PFSK-1 (cell line): ENCODE results near the gene SPNS3.

Experiments
- POLR2AphosphoS5 ChIP-seq: IDR thresholded peaks from 2 replicates; pipeline ENCODE4 v1.6.1; 2012; ENCODE audit warnings: low read depth, mild to moderate bottlenecking, control low read depth, low read length, moderate library complexity
- TAF1 ChIP-seq: IDR thresholded peaks from 2 replicates; pipeline ENCODE4 v1.6.1; 2012; ENCODE audit warnings: low read length, control low read depth, borderline replicate concordance; ENCODE audit not compliant: insufficient read depth
- TF ChIP-seq, protein P1 (sequence below), 2 experiments: IDR thresholded peaks; 2 replicates each; pipeline versions ENCODE4 v1.6.1 to v1.8.0; 2011 to 2012; ENCODE audit warnings: low read depth in 2 of 2, low read length in 2 of 2, control low read depth in 1 of 2, inconsistent platforms in 1 of 2, mild to moderate bottlenecking in 1 of 2, moderate library complexity in 1 of 2; ENCODE audit not compliant: insufficient read depth in 1 of 2

DNA sequence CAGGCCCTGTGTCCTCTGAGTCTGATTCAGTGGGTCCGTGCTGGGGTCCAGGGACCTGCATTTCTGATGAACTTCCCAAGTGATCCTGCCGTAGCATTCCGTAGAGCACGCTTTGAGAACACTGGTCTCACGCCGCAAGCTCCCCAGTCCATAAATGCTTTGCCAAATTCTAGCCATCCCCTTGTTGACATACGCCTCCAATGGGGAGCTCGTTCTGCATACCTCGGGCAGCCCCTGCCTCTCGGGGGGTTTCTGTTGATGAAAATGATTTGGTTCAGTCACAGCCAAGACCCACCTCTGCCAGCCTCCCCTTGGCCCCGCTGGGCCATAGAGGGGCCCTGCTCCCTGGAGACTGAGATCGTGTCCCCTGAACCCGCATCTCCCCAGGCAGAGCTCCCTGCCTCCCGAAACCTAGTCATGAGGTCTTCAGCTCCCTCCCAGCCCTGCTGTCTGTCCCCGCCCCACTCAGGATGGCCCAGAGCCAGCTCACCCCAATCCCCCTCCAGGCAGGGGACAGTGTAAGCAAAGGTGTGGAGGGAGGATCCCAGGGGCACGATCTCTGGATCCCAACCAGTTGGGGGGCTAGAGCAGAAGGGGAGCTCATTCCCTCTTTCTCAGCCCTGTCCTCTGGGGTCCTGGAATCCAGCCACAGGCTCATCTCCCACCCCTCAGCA is 48.7 kb downstream of the SPNS3 start:
- TF ChIP-seq, protein P1, sequence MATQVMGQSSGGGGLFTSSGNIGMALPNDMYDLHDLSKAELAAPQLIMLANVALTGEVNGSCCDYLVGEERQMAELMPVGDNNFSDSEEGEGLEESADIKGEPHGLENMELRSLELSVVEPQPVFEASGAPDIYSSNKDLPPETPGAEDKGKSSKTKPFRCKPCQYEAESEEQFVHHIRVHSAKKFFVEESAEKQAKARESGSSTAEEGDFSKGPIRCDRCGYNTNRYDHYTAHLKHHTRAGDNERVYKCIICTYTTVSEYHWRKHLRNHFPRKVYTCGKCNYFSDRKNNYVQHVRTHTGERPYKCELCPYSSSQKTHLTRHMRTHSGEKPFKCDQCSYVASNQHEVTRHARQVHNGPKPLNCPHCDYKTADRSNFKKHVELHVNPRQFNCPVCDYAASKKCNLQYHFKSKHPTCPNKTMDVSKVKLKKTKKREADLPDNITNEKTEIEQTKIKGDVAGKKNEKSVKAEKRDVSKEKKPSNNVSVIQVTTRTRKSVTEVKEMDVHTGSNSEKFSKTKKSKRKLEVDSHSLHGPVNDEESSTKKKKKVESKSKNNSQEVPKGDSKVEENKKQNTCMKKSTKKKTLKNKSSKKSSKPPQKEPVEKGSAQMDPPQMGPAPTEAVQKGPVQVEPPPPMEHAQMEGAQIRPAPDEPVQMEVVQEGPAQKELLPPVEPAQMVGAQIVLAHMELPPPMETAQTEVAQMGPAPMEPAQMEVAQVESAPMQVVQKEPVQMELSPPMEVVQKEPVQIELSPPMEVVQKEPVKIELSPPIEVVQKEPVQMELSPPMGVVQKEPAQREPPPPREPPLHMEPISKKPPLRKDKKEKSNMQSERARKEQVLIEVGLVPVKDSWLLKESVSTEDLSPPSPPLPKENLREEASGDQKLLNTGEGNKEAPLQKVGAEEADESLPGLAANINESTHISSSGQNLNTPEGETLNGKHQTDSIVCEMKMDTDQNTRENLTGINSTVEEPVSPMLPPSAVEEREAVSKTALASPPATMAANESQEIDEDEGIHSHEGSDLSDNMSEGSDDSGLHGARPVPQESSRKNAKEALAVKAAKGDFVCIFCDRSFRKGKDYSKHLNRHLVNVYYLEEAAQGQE (IDR thresholded peaks at IDR 0.05; ENCODE audit: insufficient read depth in 1 of 2, low read depth in 2 of 2, low read length in 2 of 2): no peak
- TF ChIP-seq POLR2AphosphoS5: no peak
- TF ChIP-seq TAF1: no peak
